GM12878 (cell line): Measurements from ENCODE around the gene RAD51B. TPM values are rescaled to one million over a fixed set of nuclear protein-coding genes. Genes with fewer than 3 reads are reported as not detected.

Experiments
- ATAC-seq: fragments of 200-7000 bp; cut with Tn5 transposase; 3 replicates; pipeline ENCODE4 v1.9.1; 2020; ENCODE audit warnings: mild to moderate bottlenecking, moderate library complexity
- BruUV-seq: library from RNA; stranded (reverse); fragments of 400-500 nt; replicated peaks from 2 replicates; lab custom pipeline; 2021; lab: Mats Ljungman, UMichigan
- CTCF ChIA-PET: fragments of 300-600 bp; sonication (Branson Sonifier 250); formaldehyde crosslinking; extraction: SDS; loops from one replicate; lab custom pipeline; 2021; ENCODE audit warnings: inconsistent platforms; lab: Yijun Ruan, JAX
- POLR2A ChIA-PET: fragments of 350-600 bp; formaldehyde crosslinking; extraction: SDS; loops from one replicate; lab custom pipeline; 2021; ENCODE audit warnings: inconsistent platforms; lab: Charles Lee
- RAD21 ChIA-PET: fragments of 300-600 bp; sonication (Branson Sonifier 250); formaldehyde crosslinking; loops from one replicate; lab custom pipeline; 2023; ENCODE audit warnings: antibody characterized with exemption; ENCODE audit not compliant: unreplicated experiment; lab: Charles Lee
- SMC1A ChIA-PET: fragments of 300-600 bp; sonication (Branson Sonifier 250); formaldehyde crosslinking; loops from one replicate; lab custom pipeline; 2023; ENCODE audit not compliant: unreplicated experiment, uncharacterized antibody; lab: Charles Lee
- DNase-seq: peaks from one replicate; pipeline ENCODE4 v3.0.0-alpha.2; 2011; ENCODE audit warnings: low read depth, low spot score
- FAIRE-seq: peaks from 3 replicates; lab custom pipeline; 2011; peaks lifted over from hg19 to GRCh38; lab: Jason Lieb, UNC
- H2AFZ ChIP-seq: 2 replicates; pipeline ENCODE4 v1.6.0; 2011; ENCODE audit warnings: low read depth, low read length, control low read depth; ENCODE audit not compliant: control insufficient read depth
- H3K27ac ChIP-seq: 2 replicates; pipeline ENCODE4 v1.5.1; 2011; ENCODE audit warnings: control low read depth; ENCODE audit not compliant: control insufficient read depth, insufficient read depth
- H3K27me3 ChIP-seq, 2 experiments: replicated peaks in 1 of 2; 2 replicates each; pipeline versions ENCODE4 v1.6.0 to v1.6.1; 2011; ENCODE audit warnings: low read length in 1 of 2; ENCODE audit not compliant: control insufficient read depth in 2 of 2, insufficient read depth in 2 of 2
- H3K36me3 ChIP-seq, 2 experiments: 2 replicates each; pipeline ENCODE4 v1.5.1; 2011; ENCODE audit warnings: low read length in 1 of 2; ENCODE audit not compliant: control insufficient read depth in 2 of 2, insufficient read depth in 2 of 2
- H3K4me1 ChIP-seq: 2 replicates; pipeline ENCODE4 v1.6.1; 2011; ENCODE audit warnings: mild to moderate bottlenecking, low read length, moderate library complexity, mixed read lengths; ENCODE audit not compliant: control insufficient read depth, insufficient read depth
- H3K4me2 ChIP-seq: 2 replicates; pipeline ENCODE4 v1.6.0; 2011; ENCODE audit warnings: control low read depth; ENCODE audit not compliant: control insufficient read depth, insufficient read depth
- H3K4me3 ChIP-seq: fragments of 200-600 bp; sonication (generic); 2 replicates; pipeline ENCODE4 v1.5.1; 2016
- H3K79me2 ChIP-seq: 2 replicates; pipeline ENCODE4 v1.6.0; 2011; ENCODE audit warnings: low read length; ENCODE audit not compliant: control insufficient read depth, insufficient read depth
- H3K9ac ChIP-seq: 2 replicates; pipeline ENCODE4 v1.8.0; 2011; ENCODE audit warnings: low read length, control low read depth, mixed read lengths; ENCODE audit not compliant: control insufficient read depth, insufficient read depth
- H3K9me3 ChIP-seq: replicated peaks from 3 replicates; pipeline ENCODE4 v1.5.1; 2011; ENCODE audit warnings: mild to moderate bottlenecking, low read length; ENCODE audit not compliant: control insufficient read depth, insufficient read depth
- H4K20me1 ChIP-seq: 2 replicates; pipeline ENCODE4 v1.6.0; 2011; ENCODE audit not compliant: control insufficient read depth, insufficient read depth
- BRCA1 ChIP-seq: IDR thresholded peaks from 2 replicates; pipeline ENCODE4 v1.6.1; 2011; ENCODE audit warnings: low read depth, low read length, improper control_type of control experiment
- EGR1 ChIP-seq, 2 experiments: IDR thresholded peaks; 1 replicate in 1 of 2; 2 replicates in 1 of 2; pipeline ENCODE4 v1.6.1; 2011 to 2012; ENCODE audit warnings: low read depth in 2 of 2, low read length in 2 of 2, borderline replicate concordance in 1 of 2, mild to moderate bottlenecking in 1 of 2, moderate library complexity in 1 of 2
- EZH2 ChIP-seq: IDR thresholded peaks from 2 replicates; pipeline ENCODE4 v1.6.1; 2012; ENCODE audit warnings: low read depth, mild to moderate bottlenecking, control low read depth, inconsistent platforms, low read length, borderline replicate concordance; ENCODE audit not compliant: control insufficient read depth
- FOXK2 ChIP-seq: fragments of 450-650 bp; IDR thresholded peaks from 2 replicates; pipeline ENCODE4 v1.6.1; 2017; ENCODE audit warnings: mild to moderate bottlenecking, moderate library complexity
- HDAC6 ChIP-seq: fragments of 200-600 bp; sonication (generic); IDR thresholded peaks from one replicate; pipeline ENCODE4 v1.8.0; 2017; ENCODE audit warnings: antibody characterized with exemption; ENCODE audit not compliant: unreplicated experiment
- IKZF2 ChIP-seq, 2 experiments: fragments of 450-650 bp; IDR thresholded peaks; 2 replicates each; pipeline ENCODE4 v1.6.1; 2017; ENCODE audit warnings: mild to moderate bottlenecking in 2 of 2, moderate library complexity in 2 of 2
- IRF4 ChIP-seq: IDR thresholded peaks from 2 replicates; pipeline ENCODE4 v1.6.1; 2011; ENCODE audit warnings: low read depth, low read length
- MYC ChIP-seq: IDR thresholded peaks from 2 replicates; pipeline ENCODE4 v1.6.1; 2011; ENCODE audit warnings: mild to moderate bottlenecking, low read length, moderate library complexity, inconsistent platforms; ENCODE audit not compliant: insufficient read depth, insufficient replicate concordance, insufficient read length, severe bottlenecking
- RCOR1 ChIP-seq: conservative IDR thresholded peaks from 2 replicates; pipeline ENCODE4 v1.6.1; 2012; ENCODE audit warnings: low read depth, low read length, improper control_type of control experiment
- RFX5 ChIP-seq: IDR thresholded peaks from 2 replicates; pipeline ENCODE4 v1.6.1; 2011; ENCODE audit warnings: low read depth, low read length, improper control_type of control experiment
- ZSCAN29 ChIP-seq: fragments of 450-650 bp; IDR thresholded peaks from 2 replicates; pipeline ENCODE4 v1.6.1; 2017; ENCODE audit warnings: mild to moderate bottlenecking, moderate library complexity
- WGBS: methylation state at CpG from one replicate; pipeline ENCODE4 v1.1.6; 2016; ENCODE audit warnings: low lambda C conversion rate; ENCODE audit not compliant: insufficient replicate concordance, insufficient coverage; ENCODE audit errors: missing lambda C conversion rate; 5-methylcytosine and 5-hydroxymethylcytosine counted together
- in situ Hi-C: fragments of 300-500 bp; cut with MboI; formaldehyde crosslinking; loops from 9 replicates; pipeline ENCODE4 v1.14.3; 2018; ENCODE audit warnings: mixed read lengths
- intact Hi-C: fragments of 100-400 bp; cut with micrococcal nuclease; formaldehyde crosslinking; loops from one replicate; pipeline ENCODE4 v1.14.2; 2022; ENCODE audit not compliant: unreplicated experiment
- polyA plus RNA-seq, 11 experiments: library from polyadenylated mRNA; depleted of rRNA in 4 of 11; unstranded in 6 of 11; stranded (reverse) in 5 of 11; fragments of >200 nt; fragmentation: Nextera tagmentation in 4 of 11; fragmentation: Illumina TruSeq in 1 of 11; extraction: Ambion mirVana in 4 of 11; extraction: Trizol in 1 of 11; gene quantifications; 1 replicate in 1 of 11; 2 replicates in 10 of 11; pipeline versions ENCODE4 v1.2.1 to v1.2.3, GENCODE V29; 2011 to 2016; ENCODE audit warnings: inconsistent platforms in 2 of 11, missing spikeins in 2 of 11, low read depth in 1 of 11
- total RNA-seq, 4 experiments: library from RNA; depleted of rRNA in 3 of 4; stranded (reverse); fragments of >200 nt in 3 of 4; fragmentation: Illumina TruSeq in 1 of 4; extraction: Trizol in 1 of 4; gene quantifications; 2 replicates each; pipeline versions ENCODE4 v1.2.1 to v1.2.3, GENCODE V29; 2013 to 2021
- TF ChIP-seq, protein P1 (sequence below): fragments of 450-650 bp; IDR thresholded peaks from 2 replicates; pipeline ENCODE4 v1.6.1; 2017; ENCODE audit warnings: low read depth, mild to moderate bottlenecking, moderate library complexity
- TF ChIP-seq, protein P2 (sequence below): IDR thresholded peaks from 2 replicates; pipeline ENCODE4 v1.6.1; 2012; ENCODE audit warnings: low read length, inconsistent platforms
- TF ChIP-seq, protein P3 (sequence below): fragments of 450-650 bp; IDR thresholded peaks from 2 replicates; pipeline ENCODE4 v1.6.1; 2017; ENCODE audit warnings: mild to moderate bottlenecking

The RAD51B gene
- total and polyA plus RNA-seq, 10 of the 15 experiments (the other 5 are each of a cell fraction or from before 2014, with no cell fraction given) = 9.8 to 26.8 (median 21.3) TPM

DNA sequence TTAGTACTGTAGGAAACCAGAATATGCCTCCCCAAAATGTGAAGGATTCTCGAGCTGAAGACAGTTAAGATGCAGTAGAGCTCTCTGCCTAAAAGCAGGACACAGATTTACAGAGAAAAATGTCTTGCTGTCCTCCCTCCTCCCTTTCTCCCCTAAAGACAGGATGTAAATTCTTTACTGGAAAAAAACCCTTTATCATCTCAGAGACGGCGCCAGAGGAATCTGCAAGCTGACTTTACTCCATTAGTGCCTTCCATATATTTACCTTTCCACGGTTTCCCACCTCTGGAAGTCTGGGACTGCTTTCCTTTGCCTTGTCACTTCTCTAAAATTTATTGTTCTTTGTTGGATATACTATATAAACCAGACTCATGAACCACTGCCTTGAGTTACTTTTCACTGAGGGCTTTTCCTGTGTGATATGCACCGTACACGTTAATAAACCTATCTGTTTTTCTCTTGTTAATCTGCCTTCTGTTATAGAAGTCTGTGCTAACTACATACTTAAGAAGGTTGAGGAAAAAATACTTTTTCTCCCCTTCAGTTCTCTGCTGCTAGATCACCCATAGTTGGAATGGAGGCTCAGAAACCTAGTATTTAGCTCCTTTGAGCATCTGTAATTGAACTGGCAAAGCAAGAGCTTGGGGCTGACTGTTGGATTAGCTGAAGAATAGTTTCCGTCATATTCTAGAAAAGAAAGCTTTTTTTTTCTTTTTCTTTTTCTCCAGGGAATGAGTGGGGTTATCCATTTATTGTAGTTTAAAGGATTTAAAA is 99.9 kb downstream of the RAD51B start:
- 80% methylated on average over 7 of the region's 7 CpGs for WGBS

More for the DNA sequence above, 99.9 kb downstream of the RAD51B start:
- Histone ChIP-seq H3K27me3 (no peaks in the 10 kb centered on the region), H3K36me3 (no peaks in the 10 kb centered on the region), H4K20me1 (no peaks in the 10 kb centered on the region), H3K27ac (no peak overlapping the region), H3K4me1 (no peaks in the 10 kb centered on the region), H3K4me3 (no peak overlapping the region), H3K4me2 (no peak overlapping the region), H3K79me2 (no peaks in the 10 kb centered on the region), H3K9me3 (no peaks in the 10 kb centered on the region; the same call in 2 of the 3 replicates), H3K9ac (no peak overlapping the region), H2AFZ (no peak overlapping the region)
- TF ChIP-seq BRCA1 (no peak), RFX5 (no peak), FOXK2 (no peak), EGR1 (IDR thresholded peaks at IDR 0.05; ENCODE audit: borderline replicate concordance in 1 of 2, low read depth in 2 of 2, low read length in 2 of 2) (no peak), HDAC6 (no peak), IRF4 (no peak), EZH2 (no peak), IKZF2 (IDR thresholded peaks at IDR 0.05) (no peak), RCOR1 (no peak), ZSCAN29 (no peak), MYC (no peak)
- TF ChIP-seq, protein P1, sequence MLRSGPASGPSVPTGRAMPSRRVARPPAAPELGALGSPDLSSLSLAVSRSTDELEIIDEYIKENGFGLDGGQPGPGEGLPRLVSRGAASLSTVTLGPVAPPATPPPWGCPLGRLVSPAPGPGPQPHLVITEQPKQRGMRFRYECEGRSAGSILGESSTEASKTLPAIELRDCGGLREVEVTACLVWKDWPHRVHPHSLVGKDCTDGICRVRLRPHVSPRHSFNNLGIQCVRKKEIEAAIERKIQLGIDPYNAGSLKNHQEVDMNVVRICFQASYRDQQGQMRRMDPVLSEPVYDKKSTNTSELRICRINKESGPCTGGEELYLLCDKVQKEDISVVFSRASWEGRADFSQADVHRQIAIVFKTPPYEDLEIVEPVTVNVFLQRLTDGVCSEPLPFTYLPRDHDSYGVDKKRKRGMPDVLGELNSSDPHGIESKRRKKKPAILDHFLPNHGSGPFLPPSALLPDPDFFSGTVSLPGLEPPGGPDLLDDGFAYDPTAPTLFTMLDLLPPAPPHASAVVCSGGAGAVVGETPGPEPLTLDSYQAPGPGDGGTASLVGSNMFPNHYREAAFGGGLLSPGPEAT = no peak
- TF ChIP-seq, protein P2, sequence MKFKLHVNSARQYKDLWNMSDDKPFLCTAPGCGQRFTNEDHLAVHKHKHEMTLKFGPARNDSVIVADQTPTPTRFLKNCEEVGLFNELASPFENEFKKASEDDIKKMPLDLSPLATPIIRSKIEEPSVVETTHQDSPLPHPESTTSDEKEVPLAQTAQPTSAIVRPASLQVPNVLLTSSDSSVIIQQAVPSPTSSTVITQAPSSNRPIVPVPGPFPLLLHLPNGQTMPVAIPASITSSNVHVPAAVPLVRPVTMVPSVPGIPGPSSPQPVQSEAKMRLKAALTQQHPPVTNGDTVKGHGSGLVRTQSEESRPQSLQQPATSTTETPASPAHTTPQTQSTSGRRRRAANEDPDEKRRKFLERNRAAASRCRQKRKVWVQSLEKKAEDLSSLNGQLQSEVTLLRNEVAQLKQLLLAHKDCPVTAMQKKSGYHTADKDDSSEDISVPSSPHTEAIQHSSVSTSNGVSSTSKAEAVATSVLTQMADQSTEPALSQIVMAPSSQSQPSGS = no peak
- TF ChIP-seq, protein P3, sequence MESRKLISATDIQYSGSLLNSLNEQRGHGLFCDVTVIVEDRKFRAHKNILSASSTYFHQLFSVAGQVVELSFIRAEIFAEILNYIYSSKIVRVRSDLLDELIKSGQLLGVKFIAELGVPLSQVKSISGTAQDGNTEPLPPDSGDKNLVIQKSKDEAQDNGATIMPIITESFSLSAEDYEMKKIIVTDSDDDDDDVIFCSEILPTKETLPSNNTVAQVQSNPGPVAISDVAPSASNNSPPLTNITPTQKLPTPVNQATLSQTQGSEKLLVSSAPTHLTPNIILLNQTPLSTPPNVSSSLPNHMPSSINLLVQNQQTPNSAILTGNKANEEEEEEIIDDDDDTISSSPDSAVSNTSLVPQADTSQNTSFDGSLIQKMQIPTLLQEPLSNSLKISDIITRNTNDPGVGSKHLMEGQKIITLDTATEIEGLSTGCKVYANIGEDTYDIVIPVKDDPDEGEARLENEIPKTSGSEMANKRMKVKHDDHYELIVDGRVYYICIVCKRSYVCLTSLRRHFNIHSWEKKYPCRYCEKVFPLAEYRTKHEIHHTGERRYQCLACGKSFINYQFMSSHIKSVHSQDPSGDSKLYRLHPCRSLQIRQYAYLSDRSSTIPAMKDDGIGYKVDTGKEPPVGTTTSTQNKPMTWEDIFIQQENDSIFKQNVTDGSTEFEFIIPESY = no peak
- no TSS peak for BruUV-seq
- RAD21 ChIA-PET = no interaction called here
- FAIRE-seq (no peak), DNase-seq (no peak), ATAC-seq (no peak)
- intact Hi-C loops (no loop called here), in situ Hi-C loops (no loop called here)
- POLR2A ChIA-PET = no interaction called here
- SMC1A ChIA-PET = interaction anchor here (0.6 kb wide), 1 partner anchor 1257 kb away, joined by 3 read pairs; no protein-coding TSS in a partner anchor
- CTCF ChIA-PET = interaction anchor here (1.0 to 1.5 kb wide), 3 partner anchors 13 to 82 kb away, joined by 3 to 4 read pairs (median 4); no protein-coding TSS in a partner anchor
